Measurements from ENCODE around the gene PRKCH.
"Not testable (repeated sequence)": the region's sequence is repeated elsewhere in the genome, so short reads cannot be mapped to it uniquely, and the experiment has no call there.

Gene PRKCH

DNA sequence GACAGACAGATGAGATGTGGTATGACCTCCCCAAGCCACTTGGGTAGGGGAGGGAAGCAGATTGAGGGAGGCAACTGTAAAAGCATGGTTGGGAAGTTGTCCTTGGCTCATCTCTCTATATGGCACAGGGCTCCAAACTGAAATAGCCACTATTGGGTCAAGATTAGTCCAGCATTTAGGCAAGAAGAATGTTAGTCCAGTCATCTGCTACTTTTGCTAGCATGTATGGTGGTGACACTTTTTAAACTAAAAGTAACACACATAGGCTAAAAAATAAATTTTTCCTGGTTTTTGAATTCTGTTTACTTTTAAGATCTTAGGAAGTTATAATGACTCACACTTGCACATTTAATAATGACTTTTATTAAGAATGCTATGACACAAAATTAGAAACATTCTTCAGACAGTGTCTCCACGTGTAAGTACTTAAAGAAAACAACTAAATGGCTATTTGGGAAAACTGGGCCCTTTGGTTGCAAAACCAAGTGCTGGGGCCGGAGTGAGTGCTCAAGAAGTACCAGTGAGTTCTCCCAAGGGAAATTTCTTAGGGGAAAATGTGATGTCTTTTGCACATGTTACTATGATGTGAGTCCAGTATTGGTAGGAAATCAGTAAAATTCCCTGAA is 194.9 kb downstream of the PRKCH start:
- DNase-seq (ENCODE audit: low spot score) = no peak

DNA sequence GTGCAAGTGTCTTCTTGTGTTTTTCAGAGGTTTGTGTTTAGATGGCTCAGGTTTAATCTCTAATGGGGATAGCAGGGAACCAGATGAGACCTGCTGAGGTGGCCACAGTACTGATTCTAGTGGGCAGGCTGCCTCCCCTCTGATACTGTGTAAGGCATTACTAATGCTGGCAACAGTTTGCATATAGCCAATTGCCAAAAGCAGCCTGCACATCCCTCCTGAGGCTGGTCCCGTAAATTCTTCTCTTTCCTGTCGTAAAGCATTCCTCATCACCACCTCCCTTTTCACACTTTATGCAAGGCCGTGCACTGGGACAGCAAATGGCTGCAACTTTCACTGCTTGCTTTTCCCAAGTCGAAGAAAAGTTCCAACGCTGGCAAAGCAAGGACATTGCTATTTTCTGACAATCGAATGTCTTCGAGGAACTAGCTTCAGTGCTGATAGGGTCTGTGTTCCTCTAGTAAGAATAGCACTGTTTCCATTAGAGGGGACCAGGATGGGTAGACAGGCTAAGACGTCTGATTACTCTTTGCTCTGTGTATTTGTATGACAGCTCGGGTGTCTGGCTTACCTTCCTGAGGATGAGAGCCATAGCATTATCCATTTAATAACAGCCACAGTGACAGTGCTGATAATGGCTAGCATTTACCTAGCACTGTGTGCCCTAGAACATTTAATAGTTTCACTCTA is 195.7 kb downstream of the PRKCH start:
- DNase-seq (ENCODE audit: low spot score) = peak; percentile 68

DNA sequence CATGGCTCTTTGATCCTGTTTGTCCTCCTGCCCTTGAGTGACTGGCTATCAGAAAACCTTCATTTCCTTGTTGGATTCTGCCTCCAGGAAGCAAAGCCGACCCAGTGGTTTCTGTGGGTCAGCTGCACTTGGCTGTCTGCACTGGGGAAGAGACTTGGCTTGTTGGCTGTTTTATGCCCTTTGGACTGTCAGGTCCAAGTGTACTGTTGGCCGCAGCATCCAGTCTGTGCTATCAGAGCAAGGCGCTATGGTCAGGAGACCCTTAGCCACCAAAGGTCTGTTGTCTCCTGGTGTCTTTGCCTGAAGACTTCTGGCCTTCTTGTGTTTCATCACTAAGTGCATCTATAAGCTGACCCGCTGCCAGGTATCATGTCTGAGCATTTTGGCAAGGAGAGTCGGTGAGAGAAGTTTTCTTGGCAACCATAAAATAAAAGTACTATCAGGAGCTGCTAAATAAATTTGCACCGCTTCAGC is 196.6 kb downstream of the PRKCH start:
- no peak for DNase-seq (ENCODE audit: low spot score)

GRCh38 chr14:61518403-61518802 is 197.0 kb downstream of the PRKCH start:
- no peak for DNase-seq (ENCODE audit: low spot score)

- no peak for DNase-seq (ENCODE audit: low spot score)
These were observed 197.7 kb downstream of the PRKCH start for GRCh38 chr14:61519106-61519505.

DNA sequence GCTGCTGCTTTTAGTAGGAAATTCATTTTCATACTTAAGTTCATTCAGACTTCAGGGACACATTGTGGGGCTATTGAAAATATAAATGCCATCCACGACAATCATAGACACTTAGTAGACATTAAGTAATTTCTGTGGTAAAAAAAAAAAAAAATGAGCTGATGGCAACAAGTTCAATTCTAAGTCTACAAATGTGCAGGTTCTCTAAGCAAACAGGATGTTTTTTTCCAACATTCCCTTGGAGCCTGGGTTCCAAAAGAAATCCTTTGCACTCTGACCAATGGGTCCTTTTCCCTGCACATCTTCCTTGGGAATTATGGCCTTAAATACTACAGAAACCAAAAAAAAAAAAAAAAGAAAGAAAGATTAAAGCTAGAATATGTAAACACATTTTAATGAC is 198.4 kb downstream of the PRKCH start:
- DNase-seq (ENCODE audit: low spot score) = no peak

DNA sequence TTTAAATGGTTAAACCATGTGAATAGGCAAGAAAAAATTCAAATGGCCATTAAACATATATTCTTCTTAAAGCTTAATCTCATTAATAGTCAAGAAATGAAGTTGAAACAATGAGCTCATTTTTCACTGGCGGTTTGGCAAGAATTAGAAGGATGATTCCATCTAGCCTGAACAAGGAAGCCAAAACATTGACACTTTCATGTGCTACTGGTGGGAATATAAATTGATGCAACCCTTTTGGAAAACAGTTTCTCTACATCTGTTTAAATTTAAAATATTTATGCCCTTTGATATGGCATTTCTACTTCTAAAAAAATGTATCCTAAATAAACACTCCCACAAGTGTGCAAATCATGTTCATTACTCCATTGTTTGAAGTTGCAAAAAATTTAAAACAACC is 199.2 kb downstream of the PRKCH start:
- peak; percentile 52 for DNase-seq (ENCODE audit: low spot score)

- DNase-seq (ENCODE audit: low spot score) = no peak
These were observed 200.4 kb downstream of the PRKCH start for GRCh38 chr14:61521773-61522172.

GRCh38 chr14:61523751-61524150 is 202.4 kb downstream of the PRKCH start:
- no peak for DNase-seq (ENCODE audit: low spot score)

GRCh38 chr14:61524211-61524806 is 202.9 kb downstream of the PRKCH start:
- no peak for DNase-seq (ENCODE audit: low spot score)

DNA sequence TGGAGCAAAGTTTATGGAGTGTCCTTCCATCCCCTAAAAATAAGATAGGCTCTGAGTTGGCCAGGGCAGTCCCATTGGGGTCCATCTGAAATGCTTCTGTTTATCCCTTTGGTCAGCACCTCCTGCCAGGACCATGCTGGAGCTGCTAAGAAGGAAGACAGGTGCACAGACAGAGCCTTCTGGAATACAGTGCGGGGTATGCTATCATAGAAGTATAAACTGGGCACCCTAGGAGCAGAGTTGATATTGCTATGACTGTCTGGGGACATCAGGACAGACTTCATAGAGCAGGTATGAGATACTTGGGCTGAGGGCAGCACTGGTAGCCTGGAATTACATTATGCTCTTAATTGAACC is 203.5 kb downstream of the PRKCH start:
- no peak for DNase-seq (ENCODE audit: low spot score)

DNA sequence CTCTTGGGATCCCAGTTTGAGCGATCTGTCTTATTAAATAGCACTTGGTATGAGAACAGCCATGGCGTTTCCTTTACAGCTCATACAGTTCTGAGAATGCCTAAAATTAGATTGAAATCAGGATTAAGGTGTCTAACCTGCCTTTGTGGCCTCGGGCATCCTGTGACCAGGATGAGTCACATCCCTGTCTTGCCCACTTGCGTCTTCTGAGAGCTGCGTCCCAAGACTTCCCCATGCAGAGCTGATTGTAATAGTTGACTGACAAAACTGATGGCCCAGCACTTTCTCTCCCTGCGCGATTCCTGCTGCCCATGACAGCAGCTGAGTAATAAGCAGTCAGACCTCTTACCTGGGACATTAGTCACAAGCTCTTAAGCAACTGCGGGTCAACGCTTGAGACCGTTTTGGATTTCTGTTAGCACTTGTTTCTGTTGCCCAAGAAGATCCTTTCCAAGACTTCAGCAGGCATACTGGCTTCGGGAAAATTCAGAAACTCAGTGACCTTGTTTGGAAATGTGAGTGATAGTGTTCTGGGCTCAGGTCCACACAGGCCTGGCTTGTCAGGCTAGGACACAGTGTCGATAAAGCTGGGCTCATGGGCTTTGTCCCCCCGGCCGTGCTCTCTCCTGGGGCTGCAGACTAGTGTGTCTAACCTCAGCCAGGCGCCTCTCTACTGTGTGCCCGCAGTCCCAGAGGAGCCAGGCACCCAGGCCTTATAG is 204.1 kb downstream of the PRKCH start:
- no peak for DNase-seq (ENCODE audit: low spot score)

DNA sequence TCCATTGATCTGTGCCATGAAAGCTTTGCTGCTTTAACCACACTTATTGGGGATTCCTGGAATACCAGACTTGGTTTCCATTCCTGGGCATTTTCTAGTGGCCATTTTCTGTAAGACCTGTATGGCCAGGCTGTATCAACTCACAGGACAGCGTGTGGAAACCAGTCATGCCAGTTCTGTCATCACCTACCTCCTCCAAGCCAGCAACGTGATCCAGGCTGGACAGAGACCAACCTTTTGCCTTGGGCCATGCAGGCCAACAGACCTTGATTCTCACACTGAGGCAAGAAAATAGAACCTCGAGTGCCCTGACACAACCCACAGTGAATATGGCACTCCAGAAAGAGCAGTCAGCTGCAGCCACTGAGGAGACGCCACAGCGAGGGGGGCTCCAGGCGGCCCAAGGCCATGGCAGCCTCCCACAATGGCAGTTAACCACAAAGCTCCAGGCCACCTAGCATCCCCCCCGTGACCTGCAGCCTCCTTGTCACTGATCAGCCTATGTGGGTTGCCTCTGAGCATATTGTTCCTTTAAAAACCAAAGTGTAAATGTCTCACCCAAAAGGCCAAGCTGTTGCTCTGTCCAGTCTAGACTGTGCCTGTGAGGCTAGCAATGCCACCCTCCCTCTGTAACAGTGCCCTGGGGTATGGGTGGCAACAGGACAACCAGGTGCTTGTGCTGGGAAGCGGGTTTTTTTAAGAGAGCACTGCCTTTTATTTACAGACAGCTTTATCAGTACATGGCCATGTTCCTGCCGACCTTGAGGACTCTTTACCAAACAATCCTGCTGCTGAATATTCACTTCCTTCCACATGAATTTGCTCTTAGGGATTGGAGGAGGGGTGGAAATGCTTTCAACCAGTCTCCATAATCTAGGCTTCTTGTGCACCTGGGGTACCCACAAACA is 205.3 kb downstream of the PRKCH start:
- DNase-seq (ENCODE audit: low spot score) = no peak

DNA sequence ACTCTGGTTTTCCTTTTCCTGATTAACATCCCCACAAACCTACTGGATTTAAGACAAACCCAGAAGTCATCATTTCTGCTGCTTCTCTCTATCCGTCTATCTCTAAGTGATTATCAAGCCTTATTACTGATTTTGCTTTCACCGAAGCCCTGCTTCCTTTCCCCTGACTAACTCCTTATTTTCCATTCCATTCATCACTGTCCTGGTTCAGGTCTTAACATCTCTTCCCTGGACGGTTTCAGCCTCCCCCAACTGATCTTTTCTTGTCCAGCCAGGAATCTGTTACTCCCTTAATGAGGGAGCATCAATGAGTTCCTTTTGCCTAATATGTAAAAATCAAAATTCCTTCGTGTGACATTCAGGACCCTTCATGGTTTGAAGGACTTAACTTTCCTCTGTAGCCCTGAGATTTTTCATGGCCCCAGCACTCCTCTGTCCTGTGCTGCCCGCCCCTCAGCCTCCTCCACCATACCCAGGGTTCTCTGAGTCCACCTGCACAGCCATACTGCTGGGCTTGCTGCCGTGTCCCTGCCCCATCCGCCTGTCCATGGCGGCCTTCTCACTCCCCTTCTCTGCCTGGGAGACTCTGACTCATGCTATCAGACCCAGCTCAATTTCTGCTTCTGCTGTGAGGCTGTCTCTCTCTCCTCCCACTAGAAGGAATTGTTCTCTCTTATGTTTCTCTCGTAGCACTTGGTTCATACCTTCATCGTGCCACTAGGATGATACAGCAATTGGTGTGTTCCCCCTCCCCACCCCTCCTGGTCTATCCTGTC is 206.1 kb downstream of the PRKCH start:
- DNase-seq (ENCODE audit: low spot score) = no peak

DNA sequence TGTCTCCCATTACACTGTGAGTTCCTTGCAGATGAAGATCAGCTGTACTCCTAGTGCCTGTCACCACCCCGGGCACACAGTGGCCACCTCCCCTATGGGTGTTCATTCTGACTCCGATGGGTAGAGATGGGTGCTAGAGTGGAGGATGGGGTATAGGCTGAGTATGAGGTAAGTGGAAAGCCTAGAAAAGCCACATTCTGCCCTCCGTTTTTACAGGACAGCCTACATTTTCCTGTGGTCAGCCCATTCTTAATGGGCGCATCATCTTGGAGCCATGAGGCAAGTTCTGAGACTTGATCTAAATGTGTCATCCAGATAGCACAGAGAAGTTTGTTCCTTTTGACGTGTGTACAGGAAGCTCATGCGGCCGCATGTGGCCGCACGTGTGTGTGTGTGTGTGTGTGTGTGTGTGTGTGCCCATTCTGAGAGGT is 207.2 kb downstream of the PRKCH start:
- DNase-seq (ENCODE audit: low spot score) = peak; percentile 65

- DNase-seq (ENCODE audit: low spot score) = not testable (repeated sequence)
These were observed 208.0 kb downstream of the PRKCH start for GRCh38 chr14:61529360-61529759.

DNA sequence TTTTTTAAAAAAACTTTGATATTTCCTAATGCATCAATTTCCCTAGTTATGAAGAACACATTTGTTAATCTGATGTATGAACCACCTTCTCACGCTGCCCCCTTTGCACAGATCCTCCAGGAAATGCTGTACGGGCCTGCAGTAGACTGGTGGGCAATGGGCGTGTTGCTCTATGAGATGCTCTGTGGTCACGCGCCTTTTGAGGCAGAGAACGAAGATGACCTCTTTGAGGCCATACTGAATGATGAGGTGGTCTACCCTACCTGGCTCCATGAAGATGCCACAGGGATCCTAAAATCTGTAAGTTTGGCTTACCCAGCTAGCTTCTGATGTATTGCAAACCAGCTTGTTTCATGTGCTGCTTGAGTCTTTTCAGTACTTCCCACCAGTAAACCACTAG is 208.9 kb downstream of the PRKCH start:
- DNase-seq (ENCODE audit: low spot score) = no peak

- DNase-seq (ENCODE audit: low spot score) = no peak
These were observed 209.5 kb downstream of the PRKCH start for GRCh38 chr14:61530896-61531295.

- DNase-seq (ENCODE audit: low spot score) = no peak
These were observed 210.2 kb downstream of the PRKCH start for GRCh38 chr14:61531465-61532122.

- no peak for DNase-seq (ENCODE audit: low spot score)
These were observed 210.7 kb downstream of the PRKCH start for GRCh38 chr14:61532123-61532505.

Data from GM03348 (cell line).